ENCODE results near the gene TSC22D1. TPM values are rescaled to one million over a fixed set of nuclear protein-coding genes. Genes with fewer than 3 reads are reported as not detected.

Gene TSC22D1
- total and polyA plus RNA-seq, 2 donors, result 191 to 263 TPM

- peaks cover 0 to 4% of the 10 kb centered on the region in 2 donors for H3K9me3 ChIP-seq (ENCODE audit: control insufficient read depth in 2 of 2, insufficient read depth in 1 of 2, low read length in 1 of 2)
- no peak overlapping the region for H3K4me3 ChIP-seq (ENCODE audit: low read length in 2 of 2)
- H3K36me3 ChIP-seq (ENCODE audit: control insufficient read depth in 2 of 2, insufficient read depth in 2 of 2, low read length in 1 of 2), result no peaks in the 10 kb centered on the region
- no peaks in the 10 kb centered on the region for H3K27me3 ChIP-seq (ENCODE audit: control insufficient read depth in 2 of 2, insufficient read depth in 1 of 2, low read length in 1 of 2)
- 65% methylated on average over 10 of the region's 10 CpGs for WGBS
- peak in 1 of 9 donors; percentile 30 for DNase-seq (ENCODE audit: low read depth in 6 of 9, low spot score in 9 of 9)
- H3K27ac ChIP-seq (ENCODE audit: low read depth in 1 of 2, low read length in 1 of 2), result no peak overlapping the region
- peaks cover 5 to 28% of the 10 kb centered on the region in 2 donors for H3K4me1 ChIP-seq (ENCODE audit: control insufficient read depth in 2 of 2, insufficient read depth in 2 of 2, low read length in 2 of 2)
These were observed 159.8 kb downstream of the TSC22D1 start for GRCh38 chr13:44416301-44416700.

- H3K27me3 ChIP-seq (ENCODE audit: control insufficient read depth in 2 of 2, insufficient read depth in 1 of 2, low read length in 1 of 2), result no peaks in the 10 kb centered on the region
- DNase-seq (ENCODE audit: low read depth in 6 of 9, low spot score in 9 of 9), result no peak
- 97% methylated on average over 15 of the region's 15 CpGs for WGBS
- no peaks in the 10 kb centered on the region for H3K36me3 ChIP-seq (ENCODE audit: control insufficient read depth in 2 of 2, insufficient read depth in 2 of 2, low read length in 1 of 2)
- H3K4me1 ChIP-seq (ENCODE audit: control insufficient read depth in 2 of 2, insufficient read depth in 2 of 2, low read length in 2 of 2), result peaks cover 5 to 30% of the 10 kb centered on the region in 2 donors
- no peak overlapping the region for H3K4me3 ChIP-seq (ENCODE audit: low read length in 2 of 2)
- peaks cover 0 to 4% of the 10 kb centered on the region in 2 donors for H3K9me3 ChIP-seq (ENCODE audit: control insufficient read depth in 2 of 2, insufficient read depth in 1 of 2, low read length in 1 of 2)
- no peak overlapping the region for H3K27ac ChIP-seq (ENCODE audit: low read depth in 1 of 2, low read length in 1 of 2)
These were observed 160.3 kb downstream of the TSC22D1 start for GRCh38 chr13:44415815-44416214.

- Histone ChIP-seq H3K4me1 (ENCODE audit: control insufficient read depth in 2 of 2, insufficient read depth in 2 of 2, low read length in 2 of 2) (peaks cover 5 to 39% of the 10 kb centered on the region in 2 donors), H3K9me3 (ENCODE audit: control insufficient read depth in 2 of 2, insufficient read depth in 1 of 2, low read length in 1 of 2) (peaks cover 0 to 4% of the 10 kb centered on the region in 2 donors), H3K27ac (ENCODE audit: low read depth in 1 of 2, low read length in 1 of 2) (no peak overlapping the region), H3K27me3 (ENCODE audit: control insufficient read depth in 2 of 2, insufficient read depth in 1 of 2, low read length in 1 of 2) (no peaks in the 10 kb centered on the region), H3K4me3 (ENCODE audit: low read length in 2 of 2) (no peak overlapping the region), H3K36me3 (ENCODE audit: control insufficient read depth in 2 of 2, insufficient read depth in 2 of 2, low read length in 1 of 2) (no peaks in the 10 kb centered on the region)
- no peak for DNase-seq (ENCODE audit: low read depth in 6 of 9, low spot score in 9 of 9)
- WGBS, result 97% methylated on average over 26 of the region's 26 CpGs
These were observed 161.4 kb downstream of the TSC22D1 start for GRCh38 chr13:44414716-44415115.

GRCh38 chr13:44413095-44413494 is 163.0 kb downstream of the TSC22D1 start:
- DNase-seq (ENCODE audit: low read depth in 6 of 9, low spot score in 9 of 9), result no peak
- Histone ChIP-seq H3K4me3 (ENCODE audit: low read length in 2 of 2) (no peak overlapping the region), H3K4me1 (ENCODE audit: control insufficient read depth in 2 of 2, insufficient read depth in 2 of 2, low read length in 2 of 2) (peaks cover 5 to 39% of the 10 kb centered on the region in 2 donors), H3K36me3 (ENCODE audit: control insufficient read depth in 2 of 2, insufficient read depth in 2 of 2, low read length in 1 of 2) (no peaks in the 10 kb centered on the region), H3K9me3 (ENCODE audit: control insufficient read depth in 2 of 2, insufficient read depth in 1 of 2, low read length in 1 of 2) (peaks cover 0 to 4% of the 10 kb centered on the region in 2 donors), H3K27ac (ENCODE audit: low read depth in 1 of 2, low read length in 1 of 2) (no peak overlapping the region), H3K27me3 (ENCODE audit: control insufficient read depth in 2 of 2, insufficient read depth in 1 of 2, low read length in 1 of 2) (no peaks in the 10 kb centered on the region)
- WGBS, result 94% methylated on average over 13 of the region's 13 CpGs

- Histone ChIP-seq H3K36me3 (ENCODE audit: control insufficient read depth in 2 of 2, insufficient read depth in 2 of 2, low read length in 1 of 2) (no peaks in the 10 kb centered on the region), H3K9me3 (ENCODE audit: control insufficient read depth in 2 of 2, insufficient read depth in 1 of 2, low read length in 1 of 2) (peaks cover 0 to 4% of the 10 kb centered on the region in 2 donors), H3K4me3 (ENCODE audit: low read length in 2 of 2) (no peak overlapping the region), H3K4me1 (ENCODE audit: control insufficient read depth in 2 of 2, insufficient read depth in 2 of 2, low read length in 2 of 2) (peaks cover 3 to 35% of the 10 kb centered on the region in 2 donors), H3K27ac (ENCODE audit: low read depth in 1 of 2, low read length in 1 of 2) (no peak overlapping the region), H3K27me3 (ENCODE audit: control insufficient read depth in 2 of 2, insufficient read depth in 1 of 2, low read length in 1 of 2) (no peaks in the 10 kb centered on the region)
- 90% methylated on average over 16 of the region's 16 CpGs for WGBS
- DNase-seq (ENCODE audit: low read depth in 6 of 9, low spot score in 9 of 9), result no peak
These were observed 163.7 kb downstream of the TSC22D1 start for GRCh38 chr13:44412346-44412935.

- DNase-seq (ENCODE audit: low read depth in 6 of 9, low spot score in 9 of 9), result peak in 1 of 9 donors; percentile 60
- 62% methylated on average over 2 of the region's 2 CpGs for WGBS
- H3K4me3 ChIP-seq (ENCODE audit: low read length in 2 of 2), result no peak overlapping the region
- peaks cover 3 to 34% of the 10 kb centered on the region in 2 donors for H3K4me1 ChIP-seq (ENCODE audit: control insufficient read depth in 2 of 2, insufficient read depth in 2 of 2, low read length in 2 of 2)
- H3K27me3 ChIP-seq (ENCODE audit: control insufficient read depth in 2 of 2, insufficient read depth in 1 of 2, low read length in 1 of 2), result no peaks in the 10 kb centered on the region
- peaks cover 0 to 4% of the 10 kb centered on the region in 2 donors for H3K9me3 ChIP-seq (ENCODE audit: control insufficient read depth in 2 of 2, insufficient read depth in 1 of 2, low read length in 1 of 2)
- peak overlapping the region in 1 of 2 donors; percentile 69 for H3K27ac ChIP-seq (ENCODE audit: low read depth in 1 of 2, low read length in 1 of 2)
- H3K36me3 ChIP-seq (ENCODE audit: control insufficient read depth in 2 of 2, insufficient read depth in 2 of 2, low read length in 1 of 2), result no peaks in the 10 kb centered on the region
These were observed 164.3 kb downstream of the TSC22D1 start for GRCh38 chr13:44411841-44412240.

- WGBS, result 87% methylated on average over 6 of the region's 6 CpGs
- H3K4me3 ChIP-seq (ENCODE audit: low read length in 2 of 2), result no peak overlapping the region
- DNase-seq (ENCODE audit: low read depth in 6 of 9, low spot score in 9 of 9), result peak in 2 of 9 donors; percentile 39 to 55
These were observed 165.7 kb downstream of the TSC22D1 start for GRCh38 chr13:44410328-44410859.

GRCh38 chr13:44409595-44409994 is 166.5 kb downstream of the TSC22D1 start:
- 78% methylated on average over 4 of the region's 4 CpGs for WGBS
- Histone ChIP-seq H3K36me3 (ENCODE audit: control insufficient read depth in 2 of 2, insufficient read depth in 2 of 2, low read length in 1 of 2) (no peaks in the 10 kb centered on the region), H3K9me3 (ENCODE audit: control insufficient read depth in 2 of 2, insufficient read depth in 1 of 2, low read length in 1 of 2) (peaks cover 0 to 4% of the 10 kb centered on the region in 2 donors), H3K27me3 (ENCODE audit: control insufficient read depth in 2 of 2, insufficient read depth in 1 of 2, low read length in 1 of 2) (no peaks in the 10 kb centered on the region), H3K4me3 (ENCODE audit: low read length in 2 of 2) (no peak overlapping the region), H3K4me1 (ENCODE audit: control insufficient read depth in 2 of 2, insufficient read depth in 2 of 2, low read length in 2 of 2) (peaks cover 0 to 39% of the 10 kb centered on the region in 2 donors), H3K27ac (ENCODE audit: low read depth in 1 of 2, low read length in 1 of 2) (no peak overlapping the region)
- DNase-seq (ENCODE audit: low read depth in 6 of 9, low spot score in 9 of 9), result no peak

More at GRCh38 chr13:44410328-44410859, 165.7 kb downstream of the TSC22D1 start:
- Histone ChIP-seq H3K27me3 (ENCODE audit: control insufficient read depth in 2 of 2, insufficient read depth in 1 of 2, low read length in 1 of 2) (no peaks in the 10 kb centered on the region), H3K9me3 (ENCODE audit: control insufficient read depth in 2 of 2, insufficient read depth in 1 of 2, low read length in 1 of 2) (peaks cover 0 to 4% of the 10 kb centered on the region in 2 donors), H3K4me1 (ENCODE audit: control insufficient read depth in 2 of 2, insufficient read depth in 2 of 2, low read length in 2 of 2) (peaks cover 0 to 31% of the 10 kb centered on the region in 2 donors), H3K36me3 (ENCODE audit: control insufficient read depth in 2 of 2, insufficient read depth in 2 of 2, low read length in 1 of 2) (no peaks in the 10 kb centered on the region), H3K27ac (ENCODE audit: low read depth in 1 of 2, low read length in 1 of 2) (no peak overlapping the region)

GRCh38 chr13:44407891-44408290 is 168.2 kb downstream of the TSC22D1 start:
- no peak overlapping the region for H3K27ac ChIP-seq (ENCODE audit: low read depth in 1 of 2, low read length in 1 of 2)
- WGBS, result 98% methylated on average over 7 of the region's 7 CpGs
- peaks cover 0 to 4% of the 10 kb centered on the region in 2 donors for H3K9me3 ChIP-seq (ENCODE audit: control insufficient read depth in 2 of 2, insufficient read depth in 1 of 2, low read length in 1 of 2)
- H3K4me1 ChIP-seq (ENCODE audit: control insufficient read depth in 2 of 2, insufficient read depth in 2 of 2, low read length in 2 of 2), result peaks cover 0 to 51% of the 10 kb centered on the region in 2 donors
- H3K27me3 ChIP-seq (ENCODE audit: control insufficient read depth in 2 of 2, insufficient read depth in 1 of 2, low read length in 1 of 2), result no peaks in the 10 kb centered on the region
- DNase-seq (ENCODE audit: low read depth in 6 of 9, low spot score in 9 of 9), result no peak
- H3K4me3 ChIP-seq (ENCODE audit: low read length in 2 of 2), result no peak overlapping the region
- H3K36me3 ChIP-seq (ENCODE audit: control insufficient read depth in 2 of 2, insufficient read depth in 2 of 2, low read length in 1 of 2), result no peaks in the 10 kb centered on the region
